PC-9 (cell line): ENCODE results near the gene CFAP74. TPM values are rescaled to one million over a fixed set of nuclear protein-coding genes. Genes with fewer than 3 reads are reported as not detected.
"Not testable (repeated sequence)": the region's sequence is repeated elsewhere in the genome, so short reads cannot be mapped to it uniquely, and the experiment has no call there.

Source experiments
- BruUV-seq: library from RNA; stranded (reverse); fragments of 400-500 nt; replicated peaks from 2 replicates; lab custom pipeline; 2021; lab: Mats Ljungman, UMichigan
- CTCF ChIA-PET: fragments of 300-600 bp; sonication (Branson Sonifier 250); formaldehyde crosslinking; loops from one replicate; lab custom pipeline; 2022; ENCODE audit warnings: antibody characterized with exemption; lab: Charles Lee
- POLR2A ChIA-PET: fragments of 300-600 bp; sonication (Branson Sonifier 250); formaldehyde crosslinking; loops from one replicate; lab custom pipeline; 2022; ENCODE audit warnings: antibody characterized with exemption; ENCODE audit not compliant: unreplicated experiment; lab: Charles Lee
- DNase-seq, 2 experiments: peaks; one replicate each; pipeline versions ENCODE4 v3.0.0 to v3.0.0-alpha.2; 2015 to 2022; ENCODE audit warnings: mixed read lengths in 1 of 2
- H2AFZ ChIP-seq: fragments of 200-600 bp; sonication (generic); 2 replicates; pipeline ENCODE4 v1.8.1; 2017; ENCODE audit warnings: antibody characterized with exemption
- H3F3A ChIP-seq: fragments of 200-600 bp; sonication (generic); 2 replicates; pipeline ENCODE4 v1.8.1; 2017; ENCODE audit warnings: antibody characterized with exemption, mild to moderate bottlenecking, low read depth; ENCODE audit not compliant: insufficient read depth
- H3K27ac ChIP-seq: fragments of 200-600 bp; sonication (generic); 2 replicates; pipeline ENCODE4 v1.6.1; 2016; ENCODE audit warnings: mixed run types
- H3K27me3 ChIP-seq: fragments of 200-600 bp; sonication (generic); 2 replicates; pipeline ENCODE4 v1.6.1; 2016; ENCODE audit warnings: low read depth, mixed run types; ENCODE audit not compliant: insufficient read depth
- H3K36me3 ChIP-seq: fragments of 200-600 bp; sonication (generic); 2 replicates; pipeline ENCODE4 v1.6.1; 2016; ENCODE audit warnings: low read depth, mixed run types
- H3K4me1 ChIP-seq: fragments of 200-600 bp; sonication (generic); replicated peaks from 2 replicates; pipeline ENCODE4 v1.6.1; 2016; ENCODE audit warnings: mixed run types; ENCODE audit not compliant: insufficient read depth
- H3K4me2 ChIP-seq: fragments of 200-600 bp; sonication (generic); 2 replicates; pipeline ENCODE4 v1.6.1; 2017; ENCODE audit warnings: mixed run types
- H3K4me3 ChIP-seq: fragments of 200-600 bp; sonication (generic); 2 replicates; pipeline ENCODE4 v1.6.1; 2016; ENCODE audit warnings: mixed run types
- H3K79me2 ChIP-seq: fragments of 200-600 bp; sonication (generic); 2 replicates; pipeline ENCODE4 v1.6.1; 2017; ENCODE audit warnings: low read depth, mixed run types
- H3K9me2 ChIP-seq: fragments of 200-600 bp; sonication (generic); 2 replicates; pipeline ENCODE4 v1.8.1; 2017; ENCODE audit warnings: mild to moderate bottlenecking; ENCODE audit not compliant: insufficient read depth
- H3K9me3 ChIP-seq: fragments of 200-600 bp; sonication (generic); 2 replicates; pipeline ENCODE4 v1.8.1; 2016; ENCODE audit warnings: low read depth; ENCODE audit not compliant: insufficient read depth
- H4K20me1 ChIP-seq: fragments of 200-600 bp; sonication (generic); 2 replicates; pipeline ENCODE4 v1.8.1; 2017; ENCODE audit not compliant: insufficient read depth
- CTCF ChIP-seq: fragments of 200-600 bp; sonication (generic); conservative IDR thresholded peaks from 2 replicates; pipeline ENCODE4 v1.6.1; 2017; ENCODE audit warnings: mixed run types, antibody characterized with exemption, mild to moderate bottlenecking, moderate library complexity
- EZH2 ChIP-seq: fragments of 200-600 bp; sonication (generic); IDR thresholded peaks from 2 replicates; pipeline ENCODE4 v1.8.0; 2017; ENCODE audit warnings: antibody characterized with exemption, low read depth
- intact Hi-C: fragments of 100-400 bp; cut with micrococcal nuclease; formaldehyde crosslinking; loops from one replicate; pipeline ENCODE4 v1.10.0; 2022; ENCODE audit not compliant: unreplicated experiment
- total RNA-seq: library from RNA; stranded (reverse); gene quantifications from 2 replicates; pipeline ENCODE4 v1.2.3, GENCODE V29; 2021

The CFAP74 gene
- total RNA-seq, 1 experiment from 2014 or later, result 2.8 TPM

DNA sequence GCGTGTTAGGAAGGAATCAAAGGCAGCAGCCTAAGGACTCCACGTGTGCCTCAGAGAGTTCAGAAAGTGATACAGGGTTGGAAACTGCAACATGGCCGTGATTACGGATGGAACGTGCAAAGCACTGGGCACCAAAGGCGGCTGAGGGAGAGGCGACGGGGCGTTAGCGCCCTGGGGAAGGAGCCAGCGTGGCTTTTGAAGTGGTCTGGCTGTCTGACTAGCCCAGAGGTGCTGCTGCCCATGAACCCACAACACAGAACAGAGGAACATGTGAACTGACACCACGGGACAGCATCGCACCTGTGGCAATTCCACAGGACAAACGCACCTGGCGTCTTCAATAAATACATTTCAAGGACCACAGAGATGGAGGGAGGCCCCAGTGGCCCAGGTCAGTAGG is 66.5 kb downstream of the CFAP74 start:
- CTCF ChIA-PET, result no interaction called here
- Histone ChIP-seq H3K4me1 (no peaks in the 10 kb centered on the region), H4K20me1 (no peaks in the 10 kb centered on the region), H3K27ac (no peak overlapping the region), H2AFZ (no peak overlapping the region), H3K79me2 (no peaks in the 10 kb centered on the region), H3F3A (no peaks in the 10 kb centered on the region), H3K9me2 (no peaks in the 10 kb centered on the region), H3K4me2 (no peak overlapping the region), H3K9me3 (no peaks in the 10 kb centered on the region), H3K36me3 (no peaks in the 10 kb centered on the region), H3K4me3 (no peak overlapping the region), H3K27me3 (peaks cover 60% of the 10 kb centered on the region)
- POLR2A ChIA-PET, result no interaction called here
- intact Hi-C loops, result no loop called here
- no peak for DNase-seq
- TF ChIP-seq CTCF (no peak), EZH2 (no peak)
- no TSS peak for BruUV-seq

GRCh38 chr1:1934848-1935247 is 68.7 kb downstream of the CFAP74 start:
- H3K27ac ChIP-seq, H3K79me2 ChIP-seq, H3K4me3 ChIP-seq, H3K4me2 ChIP-seq, intact Hi-C loops, H3F3A ChIP-seq, BruUV-seq, POLR2A ChIA-PET, H4K20me1 ChIP-seq, DNase-seq, H3K36me3 ChIP-seq, H3K4me1 ChIP-seq, H2AFZ ChIP-seq, H3K9me2 ChIP-seq, CTCF ChIA-PET, H3K9me3 ChIP-seq: not testable (repeated sequence)
- peaks cover 38% of the 10 kb centered on the region for H3K27me3 ChIP-seq

- TF ChIP-seq CTCF (no peak), EZH2 (no peak)
- Histone ChIP-seq H3K36me3 (no peaks in the 10 kb centered on the region), H4K20me1 (no peaks in the 10 kb centered on the region), H3K79me2 (no peaks in the 10 kb centered on the region), H3F3A (0 out of 2 replicates have a peak, but pooled peaks cover 7% of the 10 kb centered on the region), H3K27me3 (peaks cover 45% of the 10 kb centered on the region), H3K27ac (no peak overlapping the region), H3K4me3 (no peak overlapping the region), H2AFZ (no peak overlapping the region), H3K4me2 (no peak overlapping the region), H3K9me3 (no peaks in the 10 kb centered on the region), H3K4me1 (no peaks in the 10 kb centered on the region), H3K9me2 (no peaks in the 10 kb centered on the region)
- no TSS peak for BruUV-seq
- ChIA-PET CTCF (no interaction called here), POLR2A (no interaction called here)
- intact Hi-C loops, result no loop called here
- DNase-seq, result no peak
These were observed 73.7 kb downstream of the CFAP74 start for GRCh38 chr1:1929639-1930545.
